HCT116 (cell line): ENCODE data around the gene CRADD. TPM values are rescaled to one million over a fixed set of nuclear protein-coding genes. Genes with fewer than 3 reads are reported as not detected.

ENCODE experiments used
- ATAC-seq: fragments of 200-7000 bp; cut with Tn5 transposase; 2 replicates; pipeline ENCODE4 v1.9.1; 2020; ENCODE audit warnings: mild to moderate bottlenecking, moderate library complexity
- BruUV-seq: library from RNA; stranded (reverse); fragments of 400-500 nt; replicated peaks from 2 replicates; lab custom pipeline; 2021; lab: Mats Ljungman, UMichigan
- CTCF ChIA-PET: fragments of 300-600 bp; sonication (Branson Sonifier 250); formaldehyde crosslinking; loops from one replicate; lab custom pipeline; 2021; ENCODE audit warnings: antibody characterized with exemption; lab: Charles Lee
- POLR2A ChIA-PET: fragments of 300-600, 350-600 bp; sonication (Branson Sonifier 250); formaldehyde crosslinking; loops from one replicate; lab custom pipeline; 2021; ENCODE audit warnings: antibody characterized with exemption; lab: Charles Lee
- RAD21 ChIA-PET, 2 experiments: fragments of 300-600 bp; sonication (Branson Sonifier 250); formaldehyde crosslinking; loops; one replicate each; lab custom pipeline; 2023; ENCODE audit warnings: low total read pairs in 2 of 2; ENCODE audit not compliant: uncharacterized antibody in 2 of 2, unreplicated experiment in 2 of 2, low non-redundant PET in 1 of 2; lab: Charles Lee
- DNase-seq: peaks from one replicate; pipeline ENCODE4 v3.0.0-alpha.2; 2010; ENCODE audit warnings: low read depth, low spot score
- H2AFZ ChIP-seq: fragments of 200-600 bp; shearing (Covaris generic), sonication (generic); 2 replicates; pipeline ENCODE4 v1.6.1; 2017; ENCODE audit warnings: low read depth, mixed run types, mixed read lengths, antibody characterized with exemption, low read length; ENCODE audit not compliant: poor library complexity, severe bottlenecking
- H3K27ac ChIP-seq: 2 replicates; pipeline ENCODE4 v1.5.1; 2012; ENCODE audit warnings: low read depth, low read length
- H3K27me3 ChIP-seq: fragments of 200-600 bp; sonication (generic); 2 replicates; pipeline ENCODE4 v1.6.1; 2016; ENCODE audit warnings: mixed run types, low read length, mixed read lengths; ENCODE audit not compliant: insufficient read depth
- H3K36me3 ChIP-seq, 2 experiments: fragments of 200-500 bp in 1 of 2; fragments of 200-600 bp in 1 of 2; sonication (Bioruptor generic) in 1 of 2; sonication (generic) in 1 of 2; 2 replicates each; pipeline versions ENCODE4 v1.5.1 to v1.6.1; 2014 to 2016; ENCODE audit warnings: low read length in 2 of 2, inconsistent platforms in 1 of 2, mixed read lengths in 1 of 2, mixed run types in 1 of 2; ENCODE audit not compliant: insufficient read depth in 2 of 2, control insufficient read depth in 1 of 2
- H3K4me1 ChIP-seq, 2 experiments: fragments of 200-600 bp in 1 of 2; sonication (generic) in 1 of 2; 2 replicates each; pipeline versions ENCODE4 v1.5.1 to v1.6.1; 2012 to 2017; ENCODE audit warnings: low read length in 2 of 2, inconsistent platforms in 1 of 2, mild to moderate bottlenecking in 1 of 2, mixed read lengths in 1 of 2, mixed run types in 1 of 2, moderate library complexity in 1 of 2; ENCODE audit not compliant: insufficient read depth in 2 of 2, control insufficient read depth in 1 of 2
- H3K4me2 ChIP-seq: fragments of 200-600 bp; sonication (generic); 2 replicates; pipeline ENCODE4 v1.6.1; 2017; ENCODE audit warnings: mixed run types, low read length, mixed read lengths
- H3K4me3 ChIP-seq, 2 experiments: fragments of 200-600 bp in 1 of 2; sonication (generic) in 1 of 2; replicated peaks in 1 of 2; 2 replicates each; pipeline ENCODE4 v1.5.1; 2011 to 2016; ENCODE audit warnings: low read length in 2 of 2, control low read depth in 1 of 2, low read depth in 1 of 2, mild to moderate bottlenecking in 1 of 2, mixed read lengths in 1 of 2, mixed run types in 1 of 2
- H3K79me2 ChIP-seq: fragments of 200-600 bp; sonication (generic); 2 replicates; pipeline ENCODE4 v1.6.1; 2017; ENCODE audit warnings: mild to moderate bottlenecking, mixed run types, low read length, moderate library complexity, mixed read lengths; ENCODE audit not compliant: insufficient read depth
- H3K9ac ChIP-seq: fragments of 200-600 bp; sonication (generic); 2 replicates; pipeline ENCODE4 v1.6.1; 2016; ENCODE audit warnings: low read length, mixed read lengths
- H3K9me2 ChIP-seq: fragments of 200-600 bp; sonication (generic), shearing (Covaris generic); 2 replicates; pipeline ENCODE4 v1.6.1; 2017; ENCODE audit warnings: mixed run types, mild to moderate bottlenecking, moderate library complexity; ENCODE audit not compliant: insufficient read depth
- H3K9me3 ChIP-seq, 2 experiments: fragments of 200-500 bp in 1 of 2; fragments of 200-600 bp in 1 of 2; sonication (Bioruptor generic) in 1 of 2; sonication (generic) in 1 of 2; 2 replicates each; pipeline ENCODE4 v1.6.1; 2014 to 2017; ENCODE audit warnings: low read length in 2 of 2, mixed read lengths in 2 of 2, inconsistent platforms in 1 of 2, low read depth in 1 of 2, mild to moderate bottlenecking in 1 of 2, mixed run types in 1 of 2, moderate library complexity in 1 of 2; ENCODE audit not compliant: control insufficient read depth in 1 of 2, insufficient read depth in 1 of 2
- H4K20me1 ChIP-seq: fragments of 200-600 bp; sonication (generic), shearing (Covaris generic); 2 replicates; pipeline ENCODE4 v1.6.1; 2017; ENCODE audit warnings: mixed run types, mild to moderate bottlenecking, moderate library complexity; ENCODE audit not compliant: insufficient read depth
- CEBPB ChIP-seq: IDR thresholded peaks from 2 replicates; pipeline ENCODE4 v1.6.1; 2012; ENCODE audit warnings: low read depth
- FOSL1 ChIP-seq: IDR thresholded peaks from 2 replicates; pipeline ENCODE4 v1.6.1; 2012; ENCODE audit warnings: low read depth
- SIN3A ChIP-seq: IDR thresholded peaks from 2 replicates; pipeline ENCODE4 v1.6.1; 2012; ENCODE audit warnings: low read depth
- intact Hi-C: fragments of 100-400 bp; cut with micrococcal nuclease; formaldehyde crosslinking; loops from 2 replicates; pipeline ENCODE4 v1.10.0; 2022
- total RNA-seq: library from RNA; stranded (reverse); gene quantifications from one replicate; pipeline ENCODE4 v1.2.1, GENCODE V29; 2021; ENCODE audit not compliant: unreplicated experiment
- TF ChIP-seq, protein P1 (sequence below): IDR thresholded peaks from 2 replicates; pipeline ENCODE4 v1.6.1; 2012; ENCODE audit warnings: low read depth

The CRADD gene
- total RNA-seq, 1 experiment from 2014 or later: 12.2 TPM

DNA sequence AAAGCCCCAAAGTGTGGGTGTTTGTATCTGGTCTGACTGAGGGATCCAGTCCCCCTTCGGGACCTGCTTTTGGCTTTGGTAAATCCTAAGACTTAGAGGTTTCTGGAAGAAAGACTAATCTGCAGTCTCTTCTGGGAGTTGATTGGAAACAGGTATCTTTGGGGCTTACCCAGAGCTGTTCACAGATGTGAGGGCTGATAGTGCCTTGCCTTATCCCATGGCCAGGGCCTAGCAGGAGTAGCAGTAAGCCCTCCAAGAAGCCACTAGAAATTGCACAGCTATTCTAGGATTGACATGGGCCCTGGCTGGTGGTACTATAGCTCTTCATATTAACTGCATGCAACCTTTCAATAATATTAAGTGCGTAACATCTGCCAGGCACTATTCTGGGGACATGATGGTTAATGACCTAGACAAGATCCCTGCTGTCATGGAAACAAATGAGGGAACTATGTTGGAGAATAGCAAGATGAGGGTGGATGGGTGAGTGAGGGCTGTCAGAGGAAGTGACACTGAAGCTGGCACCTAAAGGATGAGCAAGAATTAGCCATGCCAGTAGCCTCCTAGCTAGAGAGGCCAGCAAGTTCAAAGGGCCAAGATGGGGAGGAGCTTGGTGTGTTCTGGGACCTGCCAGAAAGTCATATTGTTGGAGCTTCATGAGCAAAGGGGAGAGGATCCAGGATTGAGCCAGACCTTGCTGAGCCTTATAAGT, 71.7 kb downstream of the CRADD start:
- CTCF ChIA-PET: no interaction called here

More for the DNA sequence above, 71.7 kb downstream of the CRADD start:
- Histone ChIP-seq H3K27me3 (no peaks in the 10 kb centered on the region), H3K4me3 (no peak overlapping the region), H3K9me3 (peaks cover 0 to 4% of the 10 kb centered on the region in 2 experiments; a peak in 1 of 4 replicates), H3K9me2 (no peaks in the 10 kb centered on the region), H3K27ac (no peak overlapping the region), H2AFZ (no peak overlapping the region), H3K4me2 (no peak overlapping the region), H4K20me1 (no peaks in the 10 kb centered on the region), H3K9ac (no peak overlapping the region), H3K36me3 (no peaks in the 10 kb centered on the region), H3K79me2 (no peaks in the 10 kb centered on the region), H3K4me1 (peaks cover 0 to 9% of the 10 kb centered on the region in 2 experiments; a peak in 1 of 4 replicates)
- TF ChIP-seq FOSL1 (no peak), SIN3A (no peak), CEBPB (no peak)
- TF ChIP-seq, protein P1, sequence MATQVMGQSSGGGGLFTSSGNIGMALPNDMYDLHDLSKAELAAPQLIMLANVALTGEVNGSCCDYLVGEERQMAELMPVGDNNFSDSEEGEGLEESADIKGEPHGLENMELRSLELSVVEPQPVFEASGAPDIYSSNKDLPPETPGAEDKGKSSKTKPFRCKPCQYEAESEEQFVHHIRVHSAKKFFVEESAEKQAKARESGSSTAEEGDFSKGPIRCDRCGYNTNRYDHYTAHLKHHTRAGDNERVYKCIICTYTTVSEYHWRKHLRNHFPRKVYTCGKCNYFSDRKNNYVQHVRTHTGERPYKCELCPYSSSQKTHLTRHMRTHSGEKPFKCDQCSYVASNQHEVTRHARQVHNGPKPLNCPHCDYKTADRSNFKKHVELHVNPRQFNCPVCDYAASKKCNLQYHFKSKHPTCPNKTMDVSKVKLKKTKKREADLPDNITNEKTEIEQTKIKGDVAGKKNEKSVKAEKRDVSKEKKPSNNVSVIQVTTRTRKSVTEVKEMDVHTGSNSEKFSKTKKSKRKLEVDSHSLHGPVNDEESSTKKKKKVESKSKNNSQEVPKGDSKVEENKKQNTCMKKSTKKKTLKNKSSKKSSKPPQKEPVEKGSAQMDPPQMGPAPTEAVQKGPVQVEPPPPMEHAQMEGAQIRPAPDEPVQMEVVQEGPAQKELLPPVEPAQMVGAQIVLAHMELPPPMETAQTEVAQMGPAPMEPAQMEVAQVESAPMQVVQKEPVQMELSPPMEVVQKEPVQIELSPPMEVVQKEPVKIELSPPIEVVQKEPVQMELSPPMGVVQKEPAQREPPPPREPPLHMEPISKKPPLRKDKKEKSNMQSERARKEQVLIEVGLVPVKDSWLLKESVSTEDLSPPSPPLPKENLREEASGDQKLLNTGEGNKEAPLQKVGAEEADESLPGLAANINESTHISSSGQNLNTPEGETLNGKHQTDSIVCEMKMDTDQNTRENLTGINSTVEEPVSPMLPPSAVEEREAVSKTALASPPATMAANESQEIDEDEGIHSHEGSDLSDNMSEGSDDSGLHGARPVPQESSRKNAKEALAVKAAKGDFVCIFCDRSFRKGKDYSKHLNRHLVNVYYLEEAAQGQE: no peak
- BruUV-seq: no TSS peak
- RAD21 ChIA-PET: no interaction called here
- no peak for ATAC-seq
- POLR2A ChIA-PET: no interaction called here
- intact Hi-C loops: no loop called here
- DNase-seq: no peak
